HCT116 (cell line): ENCODE data around the gene ITGBL1. TPM values are rescaled to one million over a fixed set of nuclear protein-coding genes. Genes with fewer than 3 reads are reported as not detected.

ENCODE experiments used
- ATAC-seq: fragments of 200-7000 bp; cut with Tn5 transposase; 2 replicates; pipeline ENCODE4 v1.9.1; 2020; ENCODE audit warnings: mild to moderate bottlenecking, moderate library complexity
- BruUV-seq: library from RNA; stranded (reverse); fragments of 400-500 nt; replicated peaks from 2 replicates; lab custom pipeline; 2021; lab: Mats Ljungman, UMichigan
- CTCF ChIA-PET: fragments of 300-600 bp; sonication (Branson Sonifier 250); formaldehyde crosslinking; loops from one replicate; lab custom pipeline; 2021; ENCODE audit warnings: antibody characterized with exemption; lab: Charles Lee
- POLR2A ChIA-PET: fragments of 300-600, 350-600 bp; sonication (Branson Sonifier 250); formaldehyde crosslinking; loops from one replicate; lab custom pipeline; 2021; ENCODE audit warnings: antibody characterized with exemption; lab: Charles Lee
- RAD21 ChIA-PET, 2 experiments: fragments of 300-600 bp; sonication (Branson Sonifier 250); formaldehyde crosslinking; loops; one replicate each; lab custom pipeline; 2023; ENCODE audit warnings: low total read pairs in 2 of 2; ENCODE audit not compliant: uncharacterized antibody in 2 of 2, unreplicated experiment in 2 of 2, low non-redundant PET in 1 of 2; lab: Charles Lee
- DNase-seq: peaks from one replicate; pipeline ENCODE4 v3.0.0-alpha.2; 2010; ENCODE audit warnings: low read depth, low spot score
- H2AFZ ChIP-seq: fragments of 200-600 bp; shearing (Covaris generic), sonication (generic); 2 replicates; pipeline ENCODE4 v1.6.1; 2017; ENCODE audit warnings: low read depth, mixed run types, mixed read lengths, antibody characterized with exemption, low read length; ENCODE audit not compliant: poor library complexity, severe bottlenecking
- H3K27ac ChIP-seq: 2 replicates; pipeline ENCODE4 v1.5.1; 2012; ENCODE audit warnings: low read depth, low read length
- H3K27me3 ChIP-seq: fragments of 200-600 bp; sonication (generic); 2 replicates; pipeline ENCODE4 v1.6.1; 2016; ENCODE audit warnings: mixed run types, low read length, mixed read lengths; ENCODE audit not compliant: insufficient read depth
- H3K36me3 ChIP-seq, 2 experiments: fragments of 200-500 bp in 1 of 2; fragments of 200-600 bp in 1 of 2; sonication (Bioruptor generic) in 1 of 2; sonication (generic) in 1 of 2; 2 replicates each; pipeline versions ENCODE4 v1.5.1 to v1.6.1; 2014 to 2016; ENCODE audit warnings: low read length in 2 of 2, inconsistent platforms in 1 of 2, mixed read lengths in 1 of 2, mixed run types in 1 of 2; ENCODE audit not compliant: insufficient read depth in 2 of 2, control insufficient read depth in 1 of 2
- H3K4me1 ChIP-seq, 2 experiments: fragments of 200-600 bp in 1 of 2; sonication (generic) in 1 of 2; 2 replicates each; pipeline versions ENCODE4 v1.5.1 to v1.6.1; 2012 to 2017; ENCODE audit warnings: low read length in 2 of 2, inconsistent platforms in 1 of 2, mild to moderate bottlenecking in 1 of 2, mixed read lengths in 1 of 2, mixed run types in 1 of 2, moderate library complexity in 1 of 2; ENCODE audit not compliant: insufficient read depth in 2 of 2, control insufficient read depth in 1 of 2
- H3K4me2 ChIP-seq: fragments of 200-600 bp; sonication (generic); 2 replicates; pipeline ENCODE4 v1.6.1; 2017; ENCODE audit warnings: mixed run types, low read length, mixed read lengths
- H3K4me3 ChIP-seq, 2 experiments: fragments of 200-600 bp in 1 of 2; sonication (generic) in 1 of 2; replicated peaks in 1 of 2; 2 replicates each; pipeline ENCODE4 v1.5.1; 2011 to 2016; ENCODE audit warnings: low read length in 2 of 2, control low read depth in 1 of 2, low read depth in 1 of 2, mild to moderate bottlenecking in 1 of 2, mixed read lengths in 1 of 2, mixed run types in 1 of 2
- H3K79me2 ChIP-seq: fragments of 200-600 bp; sonication (generic); 2 replicates; pipeline ENCODE4 v1.6.1; 2017; ENCODE audit warnings: mild to moderate bottlenecking, mixed run types, low read length, moderate library complexity, mixed read lengths; ENCODE audit not compliant: insufficient read depth
- H3K9ac ChIP-seq: fragments of 200-600 bp; sonication (generic); 2 replicates; pipeline ENCODE4 v1.6.1; 2016; ENCODE audit warnings: low read length, mixed read lengths
- H3K9me2 ChIP-seq: fragments of 200-600 bp; sonication (generic), shearing (Covaris generic); 2 replicates; pipeline ENCODE4 v1.6.1; 2017; ENCODE audit warnings: mixed run types, mild to moderate bottlenecking, moderate library complexity; ENCODE audit not compliant: insufficient read depth
- H3K9me3 ChIP-seq, 2 experiments: fragments of 200-500 bp in 1 of 2; fragments of 200-600 bp in 1 of 2; sonication (Bioruptor generic) in 1 of 2; sonication (generic) in 1 of 2; 2 replicates each; pipeline ENCODE4 v1.6.1; 2014 to 2017; ENCODE audit warnings: low read length in 2 of 2, mixed read lengths in 2 of 2, inconsistent platforms in 1 of 2, low read depth in 1 of 2, mild to moderate bottlenecking in 1 of 2, mixed run types in 1 of 2, moderate library complexity in 1 of 2; ENCODE audit not compliant: control insufficient read depth in 1 of 2, insufficient read depth in 1 of 2
- H4K20me1 ChIP-seq: fragments of 200-600 bp; sonication (generic), shearing (Covaris generic); 2 replicates; pipeline ENCODE4 v1.6.1; 2017; ENCODE audit warnings: mixed run types, mild to moderate bottlenecking, moderate library complexity; ENCODE audit not compliant: insufficient read depth
- CEBPB ChIP-seq: IDR thresholded peaks from 2 replicates; pipeline ENCODE4 v1.6.1; 2012; ENCODE audit warnings: low read depth
- CTCF ChIP-seq, 3 experiments: fragments of 200-600 bp in 1 of 3; sonication (generic) in 1 of 3; IDR thresholded peaks in 2 of 3; conservative IDR thresholded peaks in 1 of 3; 2 replicates each; pipeline ENCODE4 v1.5.1; 2012 to 2017; ENCODE audit warnings: low read depth in 2 of 3, low read length in 2 of 3, antibody characterized with exemption in 1 of 3, borderline replicate concordance in 1 of 3, control low read depth in 1 of 3, mild to moderate bottlenecking in 1 of 3, mixed read lengths in 1 of 3, mixed run types in 1 of 3, moderate library complexity in 1 of 3; ENCODE audit not compliant: insufficient read depth in 1 of 3
- EGR1 ChIP-seq: IDR thresholded peaks from 2 replicates; pipeline ENCODE4 v1.6.1; 2012; ENCODE audit warnings: low read depth
- ELF1 ChIP-seq: IDR thresholded peaks from 2 replicates; pipeline ENCODE4 v1.6.1; 2012; ENCODE audit warnings: low read depth, borderline replicate concordance
- EZH2phosphoT487 ChIP-seq: fragments of 200-600 bp; IDR thresholded peaks from 2 replicates; pipeline ENCODE4 v1.6.1; 2018; ENCODE audit warnings: antibody characterized with exemption, borderline replicate concordance
- MAX ChIP-seq: IDR thresholded peaks from 2 replicates; pipeline ENCODE4 v1.6.1; 2012
- POLR2A ChIP-seq: IDR thresholded peaks from 2 replicates; pipeline ENCODE4 v1.7.0; 2011; ENCODE audit warnings: borderline replicate concordance; ENCODE audit not compliant: insufficient read depth, insufficient read length; ENCODE audit errors: extremely low read depth
- POLR2AphosphoS5 ChIP-seq: IDR thresholded peaks from 2 replicates; pipeline ENCODE4 v1.6.1; 2011; ENCODE audit warnings: mild to moderate bottlenecking, low read depth, low read length, moderate library complexity
- REST ChIP-seq: IDR thresholded peaks from 2 replicates; pipeline ENCODE4 v1.6.1; 2012; ENCODE audit warnings: low read depth
- SP1 ChIP-seq: IDR thresholded peaks from 2 replicates; pipeline ENCODE4 v1.6.1; 2012; ENCODE audit warnings: low read depth
- SRF ChIP-seq: IDR thresholded peaks from 2 replicates; pipeline ENCODE4 v1.6.1; 2012; ENCODE audit warnings: low read depth
- TCF7L2 ChIP-seq: IDR thresholded peaks from 2 replicates; pipeline ENCODE4 v1.7.0; 2011; ENCODE audit warnings: borderline replicate concordance, inconsistent platforms; ENCODE audit not compliant: insufficient read depth, insufficient read length; ENCODE audit errors: extremely low read depth
- ZBTB33 ChIP-seq: IDR thresholded peaks from 2 replicates; pipeline ENCODE4 v1.6.1; 2011; ENCODE audit warnings: mild to moderate bottlenecking, low read length, moderate library complexity; ENCODE audit not compliant: insufficient replicate concordance; ENCODE audit errors: extremely low read depth
- ZFX ChIP-seq: fragments of 450-650 bp; IDR thresholded peaks from 2 replicates; pipeline ENCODE4 v1.6.1; 2017
- ZNF274 ChIP-seq: fragments of 200-500 bp; sonication (Bioruptor generic); IDR thresholded peaks from 2 replicates; pipeline ENCODE4 v1.6.1; 2014; ENCODE audit warnings: mild to moderate bottlenecking, low read depth, low read length, inconsistent platforms
- intact Hi-C: fragments of 100-400 bp; cut with micrococcal nuclease; formaldehyde crosslinking; loops from 2 replicates; pipeline ENCODE4 v1.10.0; 2022
- total RNA-seq: library from RNA; stranded (reverse); gene quantifications from one replicate; pipeline ENCODE4 v1.2.1, GENCODE V29; 2021; ENCODE audit not compliant: unreplicated experiment

ITGBL1 gene
- total RNA-seq, 1 experiment from 2014 or later = 0.66 TPM

GRCh38 chr13:101415358-101416174, 36.9 kb upstream of the ITGBL1 start:
- no peak for DNase-seq
- Histone ChIP-seq H3K27ac (no peak overlapping the region), H3K36me3 (no peaks in the 10 kb centered on the region), H3K9ac (no peak overlapping the region), H3K9me3 (peaks cover 0 to 12% of the 10 kb centered on the region in 2 experiments; a peak in 2 of 4 replicates)
- ATAC-seq = no peak
- TF ChIP-seq SP1 = no peak
- no peak for TF ChIP-seq ZFX
- no peak for TF ChIP-seq POLR2A
- TF ChIP-seq ZNF274 = no peak
- no peak for TF ChIP-seq CEBPB
- no peak for TF ChIP-seq TCF7L2
- TF ChIP-seq ZBTB33 = no peak
- no peak for TF ChIP-seq CTCF (IDR thresholded peaks at IDR 0.05 in 2 of 3, conservative IDR thresholded peaks at IDR 0.05 in 1 of 3; ENCODE audit: borderline replicate concordance in 1 of 3, insufficient read depth in 1 of 3, low read depth in 2 of 3, low read length in 2 of 3)
- no peak for TF ChIP-seq REST
- TF ChIP-seq EGR1 = no peak
- TF ChIP-seq EZH2phosphoT487 = no peak
- no peak for TF ChIP-seq POLR2AphosphoS5
- no peak for TF ChIP-seq SRF
- TF ChIP-seq ELF1 = no peak
- no peak for TF ChIP-seq MAX
- TF ChIP-seq, all 23 proteins: peak for 0
- CTCF ChIA-PET = no interaction called here
- Histone ChIP-seq H4K20me1 (no peaks in the 10 kb centered on the region), H3K9me2 (no peaks in the 10 kb centered on the region), H2AFZ (no peak overlapping the region), H3K4me2 (no peak overlapping the region), H3K27me3 (no peaks in the 10 kb centered on the region), H3K4me1 (no peaks in the 10 kb centered on the region), H3K4me3 (no peak overlapping the region), H3K79me2 (no peaks in the 10 kb centered on the region)
- POLR2A ChIA-PET = no interaction called here
- no TSS peak for BruUV-seq
- intact Hi-C loops = no loop called here
- RAD21 ChIA-PET = no interaction called here
